GM18858 (cell line): Measurements from ENCODE around the gene CNTD1.
"Not testable (repeated sequence)": the region's sequence is repeated elsewhere in the genome, so short reads cannot be mapped to it uniquely, and the experiment has no call there.

Experiments
- ATAC-seq: cut with Tn5 transposase; IDR thresholded peaks from one replicate; pipeline ENCODE4 v1.9.1; 2021; ENCODE audit not compliant: unreplicated experiment

Gene CNTD1

GRCh38 chr17:42844761-42845555 lies 46.3 kb downstream of the CNTD1 start:
- ATAC-seq, result no peak

DNA sequence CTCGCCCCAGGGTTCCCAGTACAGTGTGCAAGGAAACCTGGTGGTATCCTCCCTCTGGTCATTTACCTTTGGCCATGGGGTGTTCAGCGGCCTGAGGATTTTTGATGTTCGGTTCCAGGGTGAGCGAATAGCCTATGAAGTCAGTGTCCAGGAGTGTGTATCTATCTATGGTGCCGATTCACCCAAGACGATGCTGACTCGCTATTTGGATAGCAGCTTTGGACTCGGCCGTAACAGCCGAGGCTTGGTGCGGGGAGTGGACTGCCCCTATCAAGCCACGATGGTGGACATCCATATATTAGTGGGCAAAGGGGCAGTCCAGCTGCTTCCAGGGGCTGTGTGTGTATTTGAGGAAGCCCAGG lies 46.9 kb downstream of the CNTD1 start:
- no peak for ATAC-seq

DNA sequence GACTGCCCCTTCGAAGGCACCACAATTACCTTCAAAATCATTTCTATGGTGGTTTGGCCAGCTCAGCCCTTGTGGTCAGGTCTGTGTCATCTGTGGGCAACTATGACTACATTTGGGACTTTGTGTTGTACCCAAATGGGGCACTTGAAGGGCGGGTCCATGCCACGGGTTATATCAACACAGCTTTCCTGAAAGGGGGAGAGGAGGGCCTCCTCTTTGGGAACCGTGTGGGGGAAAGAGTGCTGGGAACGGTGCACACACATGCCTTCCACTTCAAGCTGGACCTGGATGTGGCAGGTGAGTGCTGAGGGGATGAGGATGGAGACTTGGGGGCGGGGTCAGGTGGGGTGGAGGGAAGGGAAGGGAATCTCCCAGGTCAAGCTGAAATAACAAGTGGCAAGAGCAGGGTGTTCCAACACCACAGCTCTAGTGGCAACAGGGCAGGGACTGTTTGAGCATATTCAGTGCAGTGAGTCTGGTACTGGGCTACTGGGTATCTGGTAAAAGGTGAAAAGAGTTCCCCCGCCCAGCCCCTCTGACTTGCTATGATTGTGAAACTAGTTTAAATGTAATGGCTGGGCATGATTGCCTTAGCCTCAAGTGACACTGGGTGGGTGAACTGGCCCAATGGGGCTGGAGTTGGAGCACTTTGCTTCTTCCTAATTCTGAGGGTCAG lies 47.4 kb downstream of the CNTD1 start:
- no peak for ATAC-seq

- ATAC-seq, result no peak
These were observed 48.1 kb downstream of the CNTD1 start for GRCh38 chr17:42846594-42847280.

DNA sequence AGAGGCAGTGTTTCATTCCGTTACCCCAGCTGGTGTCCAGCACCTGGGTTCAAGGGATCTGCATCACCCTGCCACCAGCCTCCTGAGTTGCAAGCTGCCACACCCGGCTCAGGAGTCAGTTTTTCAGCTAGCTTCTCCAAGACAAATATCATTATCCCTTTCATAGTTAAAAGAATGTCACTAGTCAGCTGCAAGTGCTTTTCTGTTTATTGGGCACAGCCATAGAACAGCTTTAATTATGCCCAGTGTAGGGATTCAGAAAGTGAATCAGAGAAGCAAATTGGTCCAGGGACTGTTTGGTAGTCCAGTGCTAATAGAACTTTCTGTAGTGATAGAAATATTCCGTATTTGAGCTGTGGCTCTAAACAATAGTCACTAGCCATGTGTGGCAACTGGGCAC lies 49.4 kb downstream of the CNTD1 start:
- ATAC-seq, result no peak

DNA sequence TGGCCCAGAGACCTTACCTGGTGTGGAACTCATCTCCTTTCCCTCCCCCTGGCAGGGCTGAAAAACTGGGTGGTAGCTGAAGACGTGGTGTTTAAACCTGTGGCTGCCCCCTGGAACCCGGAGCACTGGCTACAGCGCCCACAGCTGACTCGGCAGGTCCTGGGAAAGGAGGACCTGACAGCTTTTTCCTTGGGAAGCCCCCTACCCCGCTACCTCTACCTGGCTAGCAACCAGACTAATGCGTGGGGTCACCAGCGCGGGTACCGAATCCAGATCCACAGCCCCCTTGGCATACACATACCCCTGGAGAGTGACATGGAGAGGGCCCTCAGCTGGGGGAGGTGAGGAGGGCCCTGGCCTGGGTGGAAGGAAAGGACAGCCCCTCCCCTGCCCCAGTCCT lies 50.4 kb downstream of the CNTD1 start:
- ATAC-seq, result no peak

- no peak for ATAC-seq
These were observed 51.0 kb downstream of the CNTD1 start for GRCh38 chr17:42849451-42850181.

DNA sequence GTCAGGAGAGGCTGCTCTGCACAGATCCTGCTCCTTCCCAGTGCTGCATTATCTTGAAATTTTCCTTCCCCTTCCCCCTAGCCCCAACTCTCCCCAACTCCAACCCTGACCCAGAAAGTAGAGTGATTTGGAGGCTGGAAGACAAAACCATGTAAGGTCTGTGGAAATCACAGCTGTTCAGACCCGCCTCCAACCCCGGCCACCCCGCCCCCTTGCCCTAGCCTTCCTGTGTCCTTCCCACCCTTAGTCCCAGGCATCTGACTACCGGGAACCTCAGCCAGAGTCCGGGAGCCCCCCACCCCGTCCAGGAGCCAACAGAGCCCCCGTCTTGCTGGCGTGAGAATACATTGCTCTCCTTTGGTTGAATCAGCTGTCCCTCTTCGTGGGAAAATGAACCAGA lies 52.3 kb downstream of the CNTD1 start, which contains the start of gene AOC3:
AOC3 (plus strand) TSS at position 246 of the 400 bp plus-strand sequence; CDS start at position 391, 145 bp downstream.
- ATAC-seq, result no peak

- ATAC-seq, result not testable (repeated sequence)
These were observed 52.9 kb downstream of the CNTD1 start for GRCh38 chr17:42851371-42852240.

- no peak for ATAC-seq
These were observed 53.7 kb downstream of the CNTD1 start for GRCh38 chr17:42852351-42852750.

- ATAC-seq, result no peak
These were observed 54.3 kb downstream of the CNTD1 start for GRCh38 chr17:42853004-42853403.

DNA sequence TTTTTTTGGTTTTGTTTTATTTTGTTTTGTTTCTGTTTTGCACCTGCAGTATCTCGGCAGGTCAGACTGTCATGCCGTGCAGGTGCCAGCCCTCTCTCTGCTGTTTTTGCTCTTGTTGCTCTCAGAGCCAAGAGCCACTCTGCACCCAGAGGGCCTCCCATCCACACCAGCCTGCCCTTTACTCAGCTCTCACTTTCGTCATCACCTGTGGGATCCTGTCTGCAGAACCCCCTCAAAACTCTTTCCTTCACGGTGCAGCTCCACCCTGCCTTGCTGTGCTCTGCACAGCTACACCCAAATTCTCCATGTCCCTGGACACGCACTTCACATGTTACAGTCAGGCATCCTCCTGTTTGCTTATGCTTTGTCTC lies 54.9 kb downstream of the CNTD1 start:
- no peak for ATAC-seq

- no peak for ATAC-seq
These were observed 55.5 kb downstream of the CNTD1 start for GRCh38 chr17:42853968-42854790.

DNA sequence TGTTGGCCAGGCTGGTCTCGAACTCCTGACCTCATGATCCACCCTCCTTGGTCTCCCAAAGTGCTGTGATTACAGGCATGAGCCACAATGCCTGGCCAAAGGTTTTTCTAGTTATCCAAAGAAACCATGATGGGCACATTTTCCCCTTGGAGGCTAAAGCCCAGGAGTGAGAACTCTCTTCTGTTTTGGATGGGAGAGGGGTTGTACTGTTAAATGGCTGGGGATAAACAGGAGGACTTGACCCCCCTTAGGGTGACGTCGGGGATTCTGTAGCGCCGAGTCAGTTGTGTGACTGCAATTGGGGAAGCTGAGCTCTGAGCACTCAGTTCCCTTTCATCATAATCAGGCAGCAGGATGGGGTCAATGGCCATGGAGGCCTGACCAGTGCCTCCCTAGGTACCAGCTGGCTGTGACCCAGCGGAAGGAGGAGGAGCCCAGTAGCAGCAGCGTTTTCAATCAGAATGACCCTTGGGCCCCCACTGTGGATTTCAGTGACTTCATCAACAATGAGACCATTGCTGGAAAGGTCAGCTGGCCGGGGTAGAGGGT lies 56.5 kb downstream of the CNTD1 start:
- no peak for ATAC-seq

DNA sequence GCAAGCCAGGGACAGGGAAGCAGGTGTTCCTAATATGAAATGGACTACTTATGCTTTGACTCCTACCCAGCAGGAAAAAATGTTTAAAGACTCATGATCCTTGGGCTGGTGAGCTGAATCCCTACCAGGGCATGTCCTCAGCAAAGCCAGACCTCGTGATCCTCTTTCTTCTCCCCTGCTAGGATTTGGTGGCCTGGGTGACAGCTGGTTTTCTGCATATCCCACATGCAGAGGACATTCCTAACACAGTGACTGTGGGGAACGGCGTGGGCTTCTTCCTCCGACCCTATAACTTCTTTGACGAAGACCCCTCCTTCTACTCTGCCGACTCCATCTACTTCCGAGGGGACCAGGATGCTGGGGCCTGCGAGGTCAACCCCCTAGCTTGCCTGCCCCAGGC lies 57.4 kb downstream of the CNTD1 start:
- ATAC-seq, result not testable (repeated sequence)

- ATAC-seq, result not testable (repeated sequence)
These were observed 57.9 kb downstream of the CNTD1 start for GRCh38 chr17:42856516-42856915.

DNA sequence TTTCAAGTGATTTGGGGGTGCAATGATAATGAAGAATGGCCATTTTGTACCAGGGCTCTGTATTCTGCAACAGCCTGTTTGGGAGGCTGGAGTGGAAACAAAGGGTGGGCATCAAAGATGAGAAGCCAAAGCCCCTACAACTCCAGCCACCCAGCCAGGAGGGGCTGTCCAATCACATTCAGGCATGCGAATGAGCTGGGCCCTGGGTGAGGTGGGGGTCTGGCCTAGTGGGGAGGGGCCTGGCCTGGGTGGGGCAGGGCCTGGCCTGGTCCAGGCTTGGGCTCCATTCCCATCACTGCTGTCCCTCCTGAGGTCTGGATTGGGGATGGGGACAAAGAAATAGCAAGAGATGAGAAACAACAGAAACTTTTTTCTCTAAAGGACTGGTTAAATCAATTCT lies 58.7 kb downstream of the CNTD1 start:
- no peak for ATAC-seq
